B cell (primary cell): ENCODE data around the gene PCIF1. TPM values are rescaled to one million over a fixed set of nuclear protein-coding genes. Genes with fewer than 3 reads are reported as not detected.
"Not testable (repeated sequence)": the region's sequence is repeated elsewhere in the genome, so short reads cannot be mapped to it uniquely, and the experiment has no call there.

Experiments used
- ATAC-seq: fragments of 200-7000 bp; cut with Tn5 transposase; one replicate; pipeline ENCODE4 v1.10.0; 2021; ENCODE audit warnings: low read depth, mild to moderate bottlenecking, moderate number of reproducible peaks, moderate library complexity
- CTCF ChIA-PET: fragments of 350-600 bp; sonication (Branson Sonifier 250); formaldehyde crosslinking; loops from one replicate; lab custom pipeline; 2021; ENCODE audit warnings: antibody characterized with exemption, inconsistent platforms; lab: Charles Lee
- POLR2A ChIA-PET: fragments of 350-600 bp; sonication (Branson Sonifier 250); formaldehyde crosslinking; loops from one replicate; lab custom pipeline; 2021; ENCODE audit warnings: antibody characterized with exemption; lab: Charles Lee
- DNase-seq: peaks from one replicate; pipeline ENCODE4 v3.0.0; 2013
- H2AFZ ChIP-seq: 2 replicates; pipeline ENCODE4 v1.6.1; 2012; ENCODE audit warnings: mild to moderate bottlenecking, low read depth, low read length; ENCODE audit not compliant: insufficient read depth, poor library complexity, severe bottlenecking
- H3K27ac ChIP-seq, 2 donors: 1 replicate in 1 of 2; 2 replicates in 1 of 2; pipeline ENCODE4 v1.5.1; 2012 to 2013; ENCODE audit warnings: low read length in 2 of 2, mild to moderate bottlenecking in 2 of 2, moderate library complexity in 1 of 2
- H3K27me3 ChIP-seq, 4 experiments: fragments of 200-600 bp in 1 of 4; sonication (generic) in 1 of 4; replicated peaks in 1 of 4; 1 replicate in 2 of 4; 2 replicates in 2 of 4; pipeline versions ENCODE4 v1.6.1 to v1.7.0; 2013 to 2016; ENCODE audit warnings: low read length in 3 of 4, mild to moderate bottlenecking in 2 of 4, mixed read lengths in 1 of 4, moderate library complexity in 1 of 4; ENCODE audit not compliant: insufficient read depth in 4 of 4, control insufficient read depth in 3 of 4; ENCODE audit errors: control extremely low read depth in 1 of 4
- H3K36me3 ChIP-seq, 2 experiments: replicated peaks in 1 of 2; 1 replicate in 1 of 2; 2 replicates in 1 of 2; pipeline versions ENCODE4 v1.6.1 to v1.7.1; 2013; ENCODE audit warnings: low read length in 1 of 2; ENCODE audit not compliant: insufficient read depth in 2 of 2, control insufficient read depth in 1 of 2; ENCODE audit errors: control extremely low read depth in 1 of 2, extremely low read depth in 1 of 2
- H3K4me1 ChIP-seq, 2 donors: fragments of 200-600 bp in 1 of 2; sonication (generic) in 1 of 2; 1 replicate in 1 of 2; 2 replicates in 1 of 2; pipeline versions ENCODE4 v1.5.1 to v1.6.1; 2013 to 2017; ENCODE audit warnings: low read length in 2 of 2; ENCODE audit not compliant: control insufficient read depth in 2 of 2, insufficient read depth in 2 of 2
- H3K4me2 ChIP-seq: replicated peaks from 2 replicates; pipeline ENCODE3; 2012; ENCODE audit warnings: mild to moderate bottlenecking, low read depth, low read length; ENCODE audit not compliant: poor library complexity, severe bottlenecking
- H3K4me3 ChIP-seq, 5 experiments: fragments of 200-600 bp in 1 of 5; sonication (generic) in 1 of 5; 1 replicate in 3 of 5; 2 replicates in 2 of 5; pipeline versions ENCODE4 v1.5.1 to v1.7.0; 2011 to 2016; ENCODE audit warnings: low read length in 4 of 5, mild to moderate bottlenecking in 4 of 5, low read depth in 2 of 5, control low read depth in 1 of 5, moderate library complexity in 1 of 5; ENCODE audit not compliant: insufficient read depth in 1 of 5; ENCODE audit errors: control extremely low read depth in 1 of 5, extremely low read depth in 1 of 5
- H3K79me2 ChIP-seq: fragments of 200-600 bp; sonication (generic); one replicate; pipeline ENCODE4 v1.6.0; 2016; ENCODE audit warnings: low read length; ENCODE audit not compliant: control insufficient read depth, insufficient read depth
- H3K9ac ChIP-seq: fragments of 200-600 bp; sonication (generic); 2 replicates; pipeline ENCODE4 v1.6.1; 2017; ENCODE audit warnings: mild to moderate bottlenecking, low read length, moderate library complexity
- H3K9me3 ChIP-seq, 3 donors: one replicate each; pipeline versions ENCODE4 v1.6.1 to v1.7.1; 2013; ENCODE audit warnings: low read length in 2 of 3; ENCODE audit not compliant: control insufficient read depth in 2 of 3, insufficient read depth in 1 of 3; ENCODE audit errors: control extremely low read depth in 1 of 3
- H4K20me1 ChIP-seq: 2 replicates; pipeline ENCODE4 v1.6.0; 2012; ENCODE audit warnings: mild to moderate bottlenecking, low read length; ENCODE audit not compliant: insufficient read depth, control insufficient read depth, poor library complexity, severe bottlenecking
- H3K27ac Mint-ChIP-seq: one replicate; pipeline ENCODE4 v1.8.0; 2021; ENCODE audit warnings: mixed read lengths
- H3K27me3 Mint-ChIP-seq: one replicate; pipeline ENCODE4 v1.8.0; 2021; ENCODE audit warnings: mixed read lengths
- H3K4me1 Mint-ChIP-seq: one replicate; pipeline ENCODE4 v1.8.0; 2021; ENCODE audit warnings: mixed read lengths
- H3K4me3 Mint-ChIP-seq: one replicate; pipeline ENCODE4 v1.8.0; 2021; ENCODE audit warnings: mixed read lengths
- H3K9me3 Mint-ChIP-seq: one replicate; pipeline ENCODE4 v1.8.0; 2022; ENCODE audit warnings: mixed read lengths; ENCODE audit not compliant: insufficient read depth
- EZH2 ChIP-seq: IDR thresholded peaks from 2 replicates; pipeline ENCODE4 v1.6.1; 2012; ENCODE audit warnings: borderline replicate concordance, low read depth, mild to moderate bottlenecking, moderate library complexity, low read length; ENCODE audit not compliant: insufficient read depth, poor library complexity, severe bottlenecking
- WGBS: methylation state at CpG from one replicate; pipeline ENCODE4 v1.1.5; 2013; ENCODE audit warnings: missing lambda C conversion rate; ENCODE audit not compliant: insufficient coverage; 5-methylcytosine and 5-hydroxymethylcytosine counted together
- intact Hi-C: fragments of 100-400 bp; cut with micrococcal nuclease; formaldehyde crosslinking; loops from one replicate; pipeline ENCODE4 v1.10.0; 2022
- polyA plus RNA-seq: library from polyadenylated mRNA; depleted of rRNA; stranded (reverse); fragments of >200 nt; gene quantifications from 2 replicates; pipeline ENCODE4 v1.2.3, GENCODE V29; 2012
- total RNA-seq, 2 donors: library from RNA; stranded (reverse); fragments of 120-200 nt in 1 of 2; gene quantifications; 1 replicate in 1 of 2; 2 replicates in 1 of 2; pipeline versions ENCODE4 v1.2.3 to v1.2.4, GENCODE V29; 2013 to 2022
- TF ChIP-seq, protein P1 (sequence below): fragments of 200-600 bp; IDR thresholded peaks from one replicate; pipeline ENCODE4 v1.8.0; 2022; ENCODE audit warnings: antibody characterized with exemption, mild to moderate bottlenecking

Gene PCIF1
- total and polyA plus RNA-seq, 2 donors (not counting 1 experiment from before 2014, with no cell fraction given), result 74.2 to 79.2 TPM

GRCh38 chr20:45994761-45995493, 60.4 kb downstream of the PCIF1 start:
- Histone ChIP-seq H3K4me2 (no peak overlapping the region), H3K79me2 (no peaks in the 10 kb centered on the region), H4K20me1 (no peaks in the 10 kb centered on the region), H3K4me1 (peaks cover 20 to 28% of the 10 kb centered on the region in 2 donors), H3K9ac (no peak overlapping the region), H2AFZ (no peak overlapping the region), H3K27me3 (peaks cover 0 to 18% (median 0%) of the 10 kb centered on the region in 4 experiments), H3K36me3 (no peaks in the 10 kb centered on the region), H3K4me3 (no peak overlapping the region), H3K9me3 (peaks cover 0 to 5% (median 0%) of the 10 kb centered on the region in 3 donors), H3K27ac (no peak overlapping the region)
- Mint-ChIP-seq H3K4me3 (no peak overlapping the region), H3K4me1 (peaks cover 29% of the 10 kb centered on the region), H3K27ac (no peak overlapping the region), H3K27me3 (peaks cover 10% of the 10 kb centered on the region), H3K9me3 (no peaks in the 10 kb centered on the region)
- ATAC-seq (no peak), DNase-seq (no peak)
- ChIA-PET CTCF (no interaction called here), POLR2A (no interaction called here)
- WGBS, result 67% methylated on average over 7 of the region's 9 CpGs
- TF ChIP-seq, protein P1, sequence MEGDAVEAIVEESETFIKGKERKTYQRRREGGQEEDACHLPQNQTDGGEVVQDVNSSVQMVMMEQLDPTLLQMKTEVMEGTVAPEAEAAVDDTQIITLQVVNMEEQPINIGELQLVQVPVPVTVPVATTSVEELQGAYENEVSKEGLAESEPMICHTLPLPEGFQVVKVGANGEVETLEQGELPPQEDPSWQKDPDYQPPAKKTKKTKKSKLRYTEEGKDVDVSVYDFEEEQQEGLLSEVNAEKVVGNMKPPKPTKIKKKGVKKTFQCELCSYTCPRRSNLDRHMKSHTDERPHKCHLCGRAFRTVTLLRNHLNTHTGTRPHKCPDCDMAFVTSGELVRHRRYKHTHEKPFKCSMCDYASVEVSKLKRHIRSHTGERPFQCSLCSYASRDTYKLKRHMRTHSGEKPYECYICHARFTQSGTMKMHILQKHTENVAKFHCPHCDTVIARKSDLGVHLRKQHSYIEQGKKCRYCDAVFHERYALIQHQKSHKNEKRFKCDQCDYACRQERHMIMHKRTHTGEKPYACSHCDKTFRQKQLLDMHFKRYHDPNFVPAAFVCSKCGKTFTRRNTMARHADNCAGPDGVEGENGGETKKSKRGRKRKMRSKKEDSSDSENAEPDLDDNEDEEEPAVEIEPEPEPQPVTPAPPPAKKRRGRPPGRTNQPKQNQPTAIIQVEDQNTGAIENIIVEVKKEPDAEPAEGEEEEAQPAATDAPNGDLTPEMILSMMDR, result no peak
- no peak for TF ChIP-seq EZH2
- intact Hi-C loops, result no loop called here

- DNase-seq, H3K27ac Mint-ChIP-seq, POLR2A ChIA-PET, H3K9ac ChIP-seq, H4K20me1 ChIP-seq, H3K36me3 ChIP-seq, ATAC-seq, H3K4me2 ChIP-seq, H3K27ac ChIP-seq, H3K4me3 Mint-ChIP-seq, H2AFZ ChIP-seq, H3K4me3 ChIP-seq, H3K9me3 ChIP-seq, CTCF ChIA-PET, H3K79me2 ChIP-seq, intact Hi-C loops, H3K9me3 Mint-ChIP-seq: not testable (repeated sequence)
- Histone ChIP-seq H3K27me3 (peaks cover 0 to 18% (median 0%) of the 10 kb centered on the region in 4 experiments), H3K4me1 (peaks cover 27 to 34% of the 10 kb centered on the region in 2 donors)
- H3K4me1 Mint-ChIP-seq, result peaks cover 36% of the 10 kb centered on the region
- WGBS, result 96% methylated on average over 4 of the region's 6 CpGs
- peaks cover 10% of the 10 kb centered on the region for H3K27me3 Mint-ChIP-seq
Observed at GRCh38 chr20:45995495-45996097, 61.1 kb downstream of the PCIF1 start.
